HEK293T (cell line): ENCODE data around the gene CHCHD3.

Experiments used
- BHLHE40 ChIP-seq: fragments of 450-650 bp; IDR thresholded peaks from 2 replicates; pipeline ENCODE4 v1.6.1; 2016; ENCODE audit warnings: mild to moderate bottlenecking, moderate library complexity, borderline replicate concordance
- ELF4 ChIP-seq: fragments of 450-650 bp; IDR thresholded peaks from 2 replicates; pipeline ENCODE4 v1.6.1; 2017; ENCODE audit warnings: antibody characterized with exemption
- FOXA1 ChIP-seq: fragments of 450-650 bp; IDR thresholded peaks from 2 replicates; pipeline ENCODE4 v1.6.1; 2016; ENCODE audit warnings: mild to moderate bottlenecking
- FOXK2 ChIP-seq: fragments of 450-650 bp; IDR thresholded peaks from 2 replicates; pipeline ENCODE4 v1.6.1; 2016; ENCODE audit warnings: mild to moderate bottlenecking
- SP1 ChIP-seq: fragments of 450-650 bp; IDR thresholded peaks from 2 replicates; pipeline ENCODE4 v1.6.1; 2017
- SUZ12 ChIP-seq: fragments of 450-650 bp; IDR thresholded peaks from 2 replicates; pipeline ENCODE4 v1.6.1; 2016; ENCODE audit warnings: mild to moderate bottlenecking
- TARDBP ChIP-seq: fragments of 450-650 bp; IDR thresholded peaks from 2 replicates; pipeline ENCODE4 v1.6.1; 2016
- ZNF384 ChIP-seq: fragments of 450-650 bp; IDR thresholded peaks from 2 replicates; pipeline ENCODE4 v1.6.1; 2016
- TF ChIP-seq, protein P1 (sequence below): fragments of 450-650 bp; IDR thresholded peaks from 2 replicates; pipeline ENCODE4 v1.6.1; 2016

DNA sequence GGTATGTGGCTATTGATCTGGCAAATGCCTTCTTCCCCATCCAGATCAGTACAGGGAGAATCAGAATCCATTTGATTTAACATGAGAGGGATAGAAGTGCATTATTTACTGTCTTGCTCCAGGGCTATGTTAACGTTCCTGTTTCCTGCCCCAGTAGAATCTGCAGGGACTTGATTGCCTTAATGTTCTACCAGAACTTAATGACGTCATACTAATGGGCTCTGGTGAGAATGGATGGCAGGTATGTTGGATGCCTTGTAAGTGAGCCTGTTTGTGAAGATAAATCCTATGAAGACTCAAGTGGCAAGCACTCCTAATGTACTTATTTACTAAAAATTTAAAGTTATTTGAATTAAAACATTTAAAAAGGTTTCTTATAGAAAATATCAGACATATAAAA, 44.5 kb upstream of the CHCHD3 start:
- TF ChIP-seq, protein P1, sequence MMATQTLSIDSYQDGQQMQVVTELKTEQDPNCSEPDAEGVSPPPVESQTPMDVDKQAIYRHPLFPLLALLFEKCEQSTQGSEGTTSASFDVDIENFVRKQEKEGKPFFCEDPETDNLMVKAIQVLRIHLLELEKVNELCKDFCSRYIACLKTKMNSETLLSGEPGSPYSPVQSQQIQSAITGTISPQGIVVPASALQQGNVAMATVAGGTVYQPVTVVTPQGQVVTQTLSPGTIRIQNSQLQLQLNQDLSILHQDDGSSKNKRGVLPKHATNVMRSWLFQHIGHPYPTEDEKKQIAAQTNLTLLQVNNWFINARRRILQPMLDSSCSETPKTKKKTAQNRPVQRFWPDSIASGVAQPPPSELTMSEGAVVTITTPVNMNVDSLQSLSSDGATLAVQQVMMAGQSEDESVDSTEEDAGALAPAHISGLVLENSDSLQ = no peak
- no peak for TF ChIP-seq TARDBP
- no peak for TF ChIP-seq BHLHE40
- TF ChIP-seq SP1 = no peak
- no peak for TF ChIP-seq SUZ12
- no peak for TF ChIP-seq FOXK2
- TF ChIP-seq ZNF384 = no peak
- TF ChIP-seq FOXA1 = no peak
- no peak for TF ChIP-seq ELF4
